Measurements from ENCODE around the gene NEUROG1. TPM values are rescaled to one million over a fixed set of nuclear protein-coding genes. Genes with fewer than 3 reads are reported as not detected.

NEUROG1 gene
- total RNA-seq, 3 donors from 2014 or later = not detected

DNA sequence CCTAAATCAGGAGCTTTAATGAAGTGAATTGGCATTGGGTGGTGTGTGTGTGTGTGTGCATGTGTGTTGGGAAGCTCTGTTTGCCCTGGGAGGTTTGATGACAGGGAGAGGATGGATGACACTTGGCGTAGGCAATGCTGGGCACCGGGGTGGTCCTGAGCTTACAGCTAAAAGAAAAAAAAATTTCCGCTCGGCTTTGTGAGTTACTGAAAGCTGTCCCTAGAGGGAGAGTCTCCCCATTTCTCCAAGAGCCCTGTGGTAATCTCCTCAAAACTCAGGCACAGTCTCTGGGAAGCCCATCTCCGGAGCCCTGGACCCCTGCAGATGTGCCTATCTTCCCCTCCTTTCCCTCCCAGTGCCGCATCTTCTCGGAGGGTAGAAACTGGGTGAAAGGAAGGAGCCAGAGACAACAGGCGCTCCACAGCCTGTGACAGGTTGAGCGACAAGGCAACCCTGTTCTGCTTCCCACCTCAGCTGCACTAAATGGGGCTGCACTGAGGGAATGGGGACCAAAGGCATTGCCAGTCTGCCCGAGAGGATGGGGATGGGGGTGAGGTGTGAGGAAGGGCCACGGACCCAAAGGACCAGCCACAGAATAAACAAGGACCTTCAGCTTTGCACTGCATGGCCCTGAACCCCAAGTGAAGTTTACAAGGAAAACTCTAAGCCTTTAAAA, 47.8 kb downstream of the NEUROG1 start:
- no peak for TF ChIP-seq POLR2A (IDR thresholded peaks at IDR 0.05)
- Histone ChIP-seq H3K36me3 (no peaks in the 10 kb centered on the region), H3K4me1 (no peaks in the 10 kb centered on the region), H3K9me3 (no peaks in the 10 kb centered on the region), H3K4me3 (no peak overlapping the region), H3K27me3 (peaks cover 0 to 13% of the 10 kb centered on the region in 2 donors), H3K27ac (no peak overlapping the region)
- intact Hi-C loops (cut with DNase I; ENCODE audit: low total_unique reads) = no loop called here
- DNase-seq (ENCODE audit: low spot score in 2 of 2) = no peak

DNA sequence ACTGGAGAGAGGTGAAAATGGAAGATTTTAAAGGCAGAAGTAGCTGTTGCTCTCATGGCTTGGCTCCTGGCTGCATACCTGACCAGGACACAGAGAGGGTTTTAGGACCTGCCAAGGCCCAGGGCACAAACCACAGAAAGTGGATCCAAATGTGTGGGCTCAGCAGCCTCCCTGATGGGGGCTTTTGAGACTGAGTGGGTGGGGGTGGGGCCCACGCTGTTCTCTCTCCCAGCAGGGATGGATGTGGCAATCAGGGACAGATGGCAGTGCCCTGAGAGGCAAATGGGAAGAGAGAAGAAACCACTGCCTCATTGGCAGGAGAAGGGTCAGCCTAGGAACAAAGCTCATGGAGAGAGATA, 48.7 kb downstream of the NEUROG1 start:
- Histone ChIP-seq H3K4me3 (no peak overlapping the region), H3K9me3 (no peaks in the 10 kb centered on the region), H3K36me3 (no peaks in the 10 kb centered on the region), H3K27me3 (peaks cover 0 to 13% of the 10 kb centered on the region in 2 donors), H3K4me1 (no peaks in the 10 kb centered on the region), H3K27ac (no peak overlapping the region)
- intact Hi-C loops (cut with DNase I; ENCODE audit: low total_unique reads) = no loop called here
- TF ChIP-seq POLR2AphosphoS5 (IDR thresholded peaks at IDR 0.05) (no peak), POLR2A (IDR thresholded peaks at IDR 0.05) (no peak)
- TF ChIP-seq, protein P1, sequence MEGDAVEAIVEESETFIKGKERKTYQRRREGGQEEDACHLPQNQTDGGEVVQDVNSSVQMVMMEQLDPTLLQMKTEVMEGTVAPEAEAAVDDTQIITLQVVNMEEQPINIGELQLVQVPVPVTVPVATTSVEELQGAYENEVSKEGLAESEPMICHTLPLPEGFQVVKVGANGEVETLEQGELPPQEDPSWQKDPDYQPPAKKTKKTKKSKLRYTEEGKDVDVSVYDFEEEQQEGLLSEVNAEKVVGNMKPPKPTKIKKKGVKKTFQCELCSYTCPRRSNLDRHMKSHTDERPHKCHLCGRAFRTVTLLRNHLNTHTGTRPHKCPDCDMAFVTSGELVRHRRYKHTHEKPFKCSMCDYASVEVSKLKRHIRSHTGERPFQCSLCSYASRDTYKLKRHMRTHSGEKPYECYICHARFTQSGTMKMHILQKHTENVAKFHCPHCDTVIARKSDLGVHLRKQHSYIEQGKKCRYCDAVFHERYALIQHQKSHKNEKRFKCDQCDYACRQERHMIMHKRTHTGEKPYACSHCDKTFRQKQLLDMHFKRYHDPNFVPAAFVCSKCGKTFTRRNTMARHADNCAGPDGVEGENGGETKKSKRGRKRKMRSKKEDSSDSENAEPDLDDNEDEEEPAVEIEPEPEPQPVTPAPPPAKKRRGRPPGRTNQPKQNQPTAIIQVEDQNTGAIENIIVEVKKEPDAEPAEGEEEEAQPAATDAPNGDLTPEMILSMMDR (IDR thresholded peaks at IDR 0.05) = no peak
- DNase-seq (ENCODE audit: low spot score in 2 of 2) = peak in 1 of 2 donors; percentile 61

DNA sequence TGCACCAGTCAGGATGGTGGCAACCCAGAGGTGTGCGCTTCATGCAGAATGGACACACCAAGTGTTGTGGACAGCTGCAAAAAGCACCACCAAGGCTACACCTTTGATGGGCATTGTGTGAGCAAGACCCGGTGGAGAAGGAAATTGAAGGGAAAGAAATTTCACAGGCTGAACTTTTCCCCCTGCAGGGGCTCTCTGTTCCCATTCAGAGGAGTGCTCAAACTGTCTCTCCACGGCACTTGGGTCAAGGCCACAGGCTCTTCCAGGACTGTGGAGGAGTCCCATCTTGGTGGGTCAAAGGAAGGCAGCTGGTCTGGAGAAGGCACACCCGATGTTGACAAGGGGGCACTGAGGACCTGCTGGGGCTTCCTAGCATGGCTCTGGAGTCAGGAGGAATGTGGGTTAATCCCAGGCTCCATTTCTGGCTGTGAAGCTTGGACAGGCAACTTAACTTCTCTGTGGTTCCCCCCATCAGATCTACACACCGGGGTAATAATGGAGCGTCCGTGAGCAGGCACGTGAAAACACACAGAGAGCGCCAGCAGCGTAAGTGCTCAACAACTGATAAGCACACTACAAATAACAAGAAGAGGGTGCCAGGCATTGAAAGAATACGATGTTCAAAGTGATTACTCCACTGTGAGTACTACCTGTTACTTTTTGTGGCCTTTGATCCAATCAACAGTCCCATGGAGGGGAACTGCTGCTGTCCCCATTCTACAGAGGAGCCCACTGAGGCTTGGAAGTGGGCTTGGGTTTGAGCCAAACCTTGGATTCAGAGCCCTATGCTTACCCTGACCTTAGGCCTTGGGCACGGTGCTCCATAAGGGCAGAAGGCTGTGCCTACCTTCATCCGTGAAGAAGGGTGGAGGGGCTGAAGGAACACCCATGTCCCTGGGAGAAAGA, 49.4 kb downstream of the NEUROG1 start:
- intact Hi-C loops (cut with DNase I; ENCODE audit: low total_unique reads) = no loop called here
- H3K27me3 ChIP-seq = peaks cover 0 to 13% of the 10 kb centered on the region in 2 donors

DNA sequence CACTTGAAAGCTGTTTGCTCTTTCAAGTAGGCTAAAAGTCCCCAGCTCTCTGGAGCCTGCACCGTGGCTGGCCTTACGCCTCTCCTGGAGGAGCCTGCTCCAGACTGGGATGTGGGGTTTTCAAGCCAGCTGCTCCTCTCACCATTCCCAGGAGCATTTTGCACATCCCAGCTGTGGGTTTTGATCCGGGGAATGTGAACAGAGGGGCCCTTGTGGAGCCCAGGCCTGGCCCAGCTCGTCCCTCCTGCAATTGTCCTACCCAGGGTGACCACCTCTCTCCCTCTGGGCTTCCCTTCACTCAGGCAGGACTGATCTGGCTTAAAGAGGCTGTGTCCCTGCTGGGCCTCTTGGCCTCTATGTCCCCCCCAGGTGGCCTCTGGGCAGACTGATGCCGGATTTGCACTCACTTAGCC, 51.1 kb downstream of the NEUROG1 start:
- no peak for DNase-seq (ENCODE audit: low spot score in 2 of 2)
- Histone ChIP-seq H3K9me3 (no peaks in the 10 kb centered on the region), H3K36me3 (no peaks in the 10 kb centered on the region), H3K4me1 (no peaks in the 10 kb centered on the region), H3K4me3 (no peak overlapping the region), H3K27me3 (peaks cover 0 to 21% of the 10 kb centered on the region in 2 donors), H3K27ac (no peak overlapping the region)
- TF ChIP-seq POLR2AphosphoS5 (IDR thresholded peaks at IDR 0.05) (no peak), POLR2A (IDR thresholded peaks at IDR 0.05) (no peak)
- intact Hi-C loops (cut with DNase I; ENCODE audit: low total_unique reads) = no loop called here

More for the DNA sequence above, 49.4 kb downstream of the NEUROG1 start:
- Histone ChIP-seq H3K4me3 (no peak overlapping the region), H3K9me3 (no peaks in the 10 kb centered on the region), H3K4me1 (no peaks in the 10 kb centered on the region), H3K36me3 (no peaks in the 10 kb centered on the region), H3K27ac (no peak overlapping the region)
- TF ChIP-seq POLR2A (IDR thresholded peaks at IDR 0.05) (no peak), POLR2AphosphoS5 (IDR thresholded peaks at IDR 0.05) (no peak)
- TF ChIP-seq, protein P1 (IDR thresholded peaks at IDR 0.05) = no peak
- DNase-seq (ENCODE audit: low spot score in 2 of 2) = no peak

Other genes with a start within 250 kb of the NEUROG1 start
- gene MACROH2A1, start 136.7 kb downstream of the NEUROG1 start, total RNA-seq = 100 to 1,000 TPM; 255 to 293 (median 272) TPM
- not detected for gene DCANP1, start 88.6 kb downstream of the NEUROG1 start, total RNA-seq
- not detected for gene TIFAB, start 83.6 kb downstream of the NEUROG1 start, total RNA-seq
- gene CXCL14, start 43.0 kb upstream of the NEUROG1 start, total RNA-seq = 1,000 to 10,000 TPM in 1 of 3 donors, 10 to 100 TPM in 2; 45.5 to 1,054 (median 46.9) TPM

Data from breast epithelium (tissue), 4 donors.